Activated CD8-positive, alpha-beta memory T cell treated with anti-CD3 and anti-CD28 coated beads, Interleukin-2, amount 50 U/mL, for 48 hours (primary cell): ENCODE results near the gene IGSF22.
"Not testable (repeated sequence)": the region's sequence is repeated elsewhere in the genome, so short reads cannot be mapped to it uniquely, and the experiment has no call there.

Experiments
- DNase-seq: peaks from one replicate; pipeline ENCODE4 v3.0.0-alpha.2; 2020

Gene IGSF22

GRCh38 chr11:18681949-18682348 lies 44.0 kb downstream of the IGSF22 start:
- not testable (repeated sequence) for DNase-seq

GRCh38 chr11:18677560-18677959 lies 48.4 kb downstream of the IGSF22 start:
- DNase-seq = no peak

GRCh38 chr11:18676803-18677202 lies 49.2 kb downstream of the IGSF22 start:
- no peak for DNase-seq

GRCh38 chr11:18672209-18672608 lies 53.8 kb downstream of the IGSF22 start:
- DNase-seq = not testable (repeated sequence)

GRCh38 chr11:18671246-18671645 lies 54.7 kb downstream of the IGSF22 start:
- DNase-seq = no peak

GRCh38 chr11:18669711-18670110 lies 56.3 kb downstream of the IGSF22 start:
- DNase-seq = no peak

GRCh38 chr11:18669219-18669596 lies 56.8 kb downstream of the IGSF22 start:
- DNase-seq = no peak

- no peak for DNase-seq
Measured at GRCh38 chr11:18668131-18668530, 57.9 kb downstream of the IGSF22 start.

GRCh38 chr11:18665353-18665872 lies 60.6 kb downstream of the IGSF22 start:
- not testable (repeated sequence) for DNase-seq

- no peak for DNase-seq
Measured at GRCh38 chr11:18657673-18658072, 68.3 kb downstream of the IGSF22 start.
